Raji (cell line): ENCODE measurements around the gene ZNF518B.

Experiments used
- POLR2A ChIP-seq: IDR thresholded peaks from 2 replicates; pipeline ENCODE4 v1.6.1; 2011; ENCODE audit warnings: low read depth, low read length, control low read depth; ENCODE audit not compliant: insufficient read depth

Gene ZNF518B, protein sequence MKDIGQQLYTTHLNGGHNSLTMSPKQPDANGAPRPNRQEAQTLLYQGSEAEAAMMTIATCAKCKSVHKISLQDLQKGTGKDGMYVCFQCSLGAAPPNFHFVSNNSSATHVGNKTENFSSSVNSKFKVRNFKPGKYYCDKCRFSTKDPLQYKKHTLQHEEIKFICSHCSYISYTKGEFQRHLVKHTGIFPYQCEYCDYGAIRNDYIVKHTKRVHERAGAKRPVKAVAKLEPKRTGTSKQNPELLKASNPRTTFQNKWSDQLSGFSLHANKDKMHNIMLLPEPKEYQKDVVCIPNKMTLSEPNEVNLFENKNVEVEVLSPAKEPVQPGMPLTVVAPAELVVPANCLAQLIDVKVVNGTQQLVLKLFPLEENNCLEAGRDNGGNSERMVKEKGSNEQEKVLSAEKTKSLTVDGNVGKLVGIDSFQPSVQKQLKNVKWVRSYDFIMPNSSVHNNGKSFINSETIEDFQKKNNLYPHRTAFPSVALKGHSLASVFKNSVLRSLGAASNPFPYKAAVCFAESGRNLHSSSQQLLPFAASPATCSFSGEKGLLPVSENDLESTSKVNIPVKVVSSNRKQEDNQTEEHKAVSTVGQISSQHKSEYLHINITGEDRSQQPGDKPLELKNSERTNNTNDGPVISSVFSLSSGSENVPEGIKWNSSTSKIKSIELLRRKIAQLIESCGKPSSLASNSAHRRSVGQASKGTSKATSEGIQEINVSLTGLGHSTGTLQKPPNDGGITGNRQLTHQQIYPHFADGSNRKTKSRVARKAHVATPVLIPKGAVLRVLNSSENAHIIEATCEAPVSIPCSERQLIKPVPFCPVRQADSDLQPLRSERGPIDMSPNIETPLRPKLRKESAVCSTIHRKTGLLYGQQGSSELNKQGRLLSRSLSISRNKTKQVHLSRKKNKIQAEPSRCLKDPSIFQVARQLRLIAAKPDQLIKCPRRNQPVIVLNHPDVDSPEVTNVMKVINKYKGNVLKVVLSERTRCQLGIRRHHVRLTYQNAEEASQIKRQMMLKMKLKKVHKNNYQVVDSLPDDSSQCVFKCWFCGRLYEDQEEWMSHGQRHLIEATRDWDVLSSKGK

DNA sequence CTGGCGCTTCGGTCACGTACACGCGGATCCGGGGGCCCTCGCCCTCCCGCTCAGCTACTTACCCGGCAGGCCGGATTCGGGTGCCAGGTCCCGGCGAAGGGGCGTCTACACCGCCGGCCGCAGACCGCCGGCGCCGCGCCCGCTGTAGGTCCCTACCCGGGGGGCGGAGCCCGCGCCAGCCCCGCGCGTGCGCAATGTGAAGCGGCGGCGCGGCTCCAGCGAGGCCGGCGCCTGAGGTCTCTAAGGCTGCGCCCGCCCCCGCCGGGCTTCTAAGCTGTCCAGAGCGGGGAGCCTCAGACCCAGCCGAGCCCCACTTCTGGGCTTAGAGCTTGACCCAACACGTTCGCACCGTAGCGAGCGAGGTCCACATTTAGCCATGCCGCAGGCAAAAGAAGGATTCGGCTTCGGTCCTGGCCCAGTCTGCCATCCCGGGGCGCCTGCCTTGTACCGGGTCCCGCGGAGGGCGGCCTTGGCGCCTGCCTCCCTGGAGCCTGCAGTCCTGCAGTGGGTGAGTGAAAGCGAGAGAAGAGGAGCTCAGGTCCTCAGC is at the start of gene ZNF518B:
Gene ZNF518B (minus strand): TSS at position 172 of the 547 bp plus-strand sequence. CDS start 11,098 bp downstream, outside the sequence.
- no peak for TF ChIP-seq POLR2A

DNA sequence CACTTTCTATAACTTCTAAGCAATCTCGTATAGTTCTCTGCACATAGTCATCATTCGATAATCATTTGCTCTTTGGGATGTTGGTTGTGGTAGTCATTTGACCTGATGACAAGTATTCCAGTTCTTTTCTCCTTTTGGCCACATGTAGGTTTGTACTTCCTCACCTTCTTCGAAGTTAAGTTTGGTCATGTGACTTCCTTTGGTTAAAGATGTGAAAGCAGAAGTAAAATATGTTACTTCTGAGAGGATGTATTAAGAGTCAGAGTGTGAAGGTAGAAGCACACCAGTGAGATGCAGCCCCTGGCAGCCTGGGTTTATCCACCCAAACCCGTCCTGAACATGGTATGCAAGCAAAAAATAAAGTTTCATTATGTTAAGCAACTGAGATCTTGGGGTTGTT is 48.9 kb upstream of the ZNF518B start:
- no peak for TF ChIP-seq POLR2A

DNA sequence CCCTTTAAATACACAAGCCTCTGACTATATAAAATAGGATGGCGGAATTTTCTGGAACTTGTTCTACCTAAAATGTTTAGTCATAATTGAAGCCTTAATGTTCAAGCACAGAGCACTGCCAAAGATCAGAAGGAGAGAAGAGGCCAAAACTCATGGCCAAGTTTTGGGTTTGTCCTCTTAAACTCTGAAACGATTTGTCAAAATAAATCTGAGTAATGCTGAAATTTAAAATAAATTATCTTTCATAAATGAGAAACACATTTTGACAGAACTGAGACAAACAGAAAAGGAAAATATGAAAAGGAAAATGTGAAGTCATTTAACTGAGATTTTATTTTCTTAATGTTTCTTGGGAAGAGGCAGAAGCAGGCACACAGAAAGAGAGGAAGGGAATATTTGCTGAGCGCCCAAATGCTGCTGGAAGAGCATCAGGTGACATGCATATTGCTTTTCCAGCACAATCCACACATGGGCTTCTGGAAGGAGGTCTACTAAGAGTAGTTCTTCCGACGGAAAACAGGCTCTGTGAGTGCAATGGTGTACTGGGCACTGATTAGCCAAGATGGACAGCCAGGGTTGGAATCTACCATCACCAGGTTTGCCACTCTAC is 47.4 kb upstream of the ZNF518B start:
- TF ChIP-seq POLR2A: no peak

DNA sequence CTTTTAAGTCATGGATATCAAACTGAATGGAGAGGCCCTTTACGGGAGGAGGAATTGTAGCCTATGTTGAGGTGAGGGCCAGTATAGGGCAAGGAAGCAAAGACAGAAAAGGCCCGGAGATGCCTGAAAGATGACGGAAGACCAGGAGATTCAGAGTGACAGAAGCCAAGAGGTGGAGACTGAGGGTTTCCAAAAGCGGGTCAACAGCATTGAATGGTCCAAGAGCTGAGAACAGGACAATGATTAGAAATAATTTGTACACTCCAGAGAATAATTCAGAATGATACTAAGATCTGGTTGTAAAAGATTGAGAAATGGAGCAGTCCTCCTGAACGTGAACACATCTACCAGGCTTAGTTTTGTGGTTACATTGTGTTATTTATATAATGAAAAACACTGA is 45.5 kb upstream of the ZNF518B start:
- TF ChIP-seq POLR2A: no peak

DNA sequence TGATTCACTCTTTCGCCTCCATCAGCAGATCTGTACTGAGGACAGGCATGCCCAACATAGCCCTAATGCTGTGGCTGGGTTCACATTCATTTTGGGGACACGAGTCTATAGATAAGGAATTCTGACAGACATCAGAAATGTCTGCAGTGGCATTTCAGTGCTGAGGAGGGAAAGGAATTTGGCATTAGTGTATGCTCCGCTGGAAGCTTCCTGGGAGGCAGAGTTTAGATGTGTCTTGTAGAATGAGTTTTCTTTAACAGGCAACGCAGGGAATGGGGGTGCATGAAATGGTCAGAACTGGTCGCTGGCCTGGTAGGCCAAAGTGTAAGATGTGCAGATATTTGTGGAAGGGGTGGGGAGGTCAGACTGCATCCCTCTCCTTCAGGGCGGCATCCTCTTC is 43.5 kb upstream of the ZNF518B start:
- no peak for TF ChIP-seq POLR2A

DNA sequence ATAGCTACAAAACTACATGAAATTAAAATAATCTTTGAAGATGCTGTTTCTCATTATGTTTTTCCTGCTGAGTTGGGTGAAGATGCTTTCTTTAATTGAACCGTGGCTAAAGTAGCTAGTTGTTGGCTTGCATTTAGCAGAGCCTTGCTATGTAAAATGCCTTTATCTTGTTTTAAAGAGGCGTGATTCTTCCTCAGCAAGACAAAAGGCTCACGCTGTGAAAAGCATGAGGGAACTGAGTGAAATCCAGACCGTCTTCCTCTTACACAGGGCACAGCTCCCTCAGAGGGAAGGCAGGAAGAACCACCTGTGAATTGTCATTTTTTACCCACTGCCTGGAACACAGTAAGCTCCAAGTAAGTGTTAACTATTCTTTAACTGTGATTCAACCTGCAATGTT is 39.0 kb upstream of the ZNF518B start:
- no peak for TF ChIP-seq POLR2A

DNA sequence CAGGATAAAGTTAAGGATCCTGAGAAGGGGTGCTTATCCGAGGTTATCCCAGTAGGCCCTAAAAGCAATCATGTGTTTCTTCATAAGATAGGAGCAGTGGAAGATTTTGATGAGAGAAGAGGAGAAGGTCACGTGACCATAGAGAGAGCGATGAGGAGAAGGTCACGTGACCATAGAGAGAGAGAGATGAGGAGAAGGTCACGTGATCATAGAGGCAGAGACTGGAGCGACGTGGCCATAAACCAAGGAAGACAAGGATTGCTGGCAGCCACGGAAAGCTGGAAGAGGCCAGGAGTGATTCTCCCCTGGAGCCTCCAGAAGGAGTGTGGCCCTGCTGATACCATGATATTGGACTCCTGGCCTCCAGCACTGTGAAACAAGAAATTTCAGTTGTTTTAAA is 38.4 kb upstream of the ZNF518B start:
- TF ChIP-seq POLR2A: no peak

DNA sequence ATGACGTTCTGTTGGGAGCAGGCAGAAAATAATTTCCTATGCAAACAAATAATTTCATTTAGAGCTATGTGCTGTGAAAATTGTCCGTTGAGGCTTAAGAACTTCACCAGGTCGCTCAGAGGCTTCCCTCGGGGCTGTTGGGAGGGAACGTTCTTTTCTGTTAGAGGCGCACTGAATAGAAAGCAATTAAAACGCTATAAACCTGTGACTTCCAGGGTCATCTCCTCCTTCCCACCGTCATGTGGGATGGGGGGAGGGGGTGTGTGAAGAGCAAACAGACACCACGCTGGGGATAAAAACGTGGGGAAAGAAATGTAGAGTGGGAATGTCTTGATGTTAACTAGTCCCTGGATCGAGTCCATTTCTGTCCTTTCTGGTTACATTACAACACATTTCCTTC is 35.2 kb upstream of the ZNF518B start:
- no peak for TF ChIP-seq POLR2A

DNA sequence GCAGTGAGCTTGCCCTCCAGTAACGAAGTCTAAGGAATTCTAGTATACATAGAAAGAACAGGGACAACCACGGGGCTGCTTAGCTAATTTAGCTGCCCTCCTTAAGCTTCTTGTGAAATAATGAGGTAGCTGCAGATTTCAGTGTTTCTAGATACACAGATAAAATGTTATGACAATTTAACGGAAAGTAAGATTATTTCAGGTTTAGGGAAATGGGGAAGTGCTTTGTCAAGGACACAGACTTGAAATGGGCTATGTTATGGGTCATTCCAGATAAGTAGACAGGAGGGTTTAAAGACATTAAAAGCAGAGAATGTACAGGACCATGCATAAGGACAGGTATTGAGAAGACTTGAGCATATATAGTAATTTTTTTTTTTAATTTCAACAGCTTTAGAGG is 34.2 kb upstream of the ZNF518B start:
- TF ChIP-seq POLR2A: no peak

DNA sequence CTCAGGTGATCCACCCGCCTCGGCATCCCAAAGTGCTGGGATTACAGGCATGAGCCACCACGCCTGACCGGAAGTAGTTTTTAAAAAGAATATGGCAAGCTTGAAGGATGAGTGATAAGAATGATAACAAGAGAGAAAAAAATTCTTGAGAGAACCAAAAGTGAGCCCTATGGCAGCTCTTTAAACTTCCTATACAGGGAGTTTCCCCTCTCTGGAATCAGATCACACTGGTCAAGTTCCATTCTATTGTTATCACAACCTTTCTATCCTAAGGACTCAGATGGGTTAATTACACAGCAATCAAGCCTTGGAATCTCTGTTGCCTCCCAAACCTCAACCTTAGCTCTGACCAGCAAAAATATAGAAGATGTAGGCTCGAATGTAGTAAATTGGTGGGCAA is 33.8 kb upstream of the ZNF518B start:
- no peak for TF ChIP-seq POLR2A

DNA sequence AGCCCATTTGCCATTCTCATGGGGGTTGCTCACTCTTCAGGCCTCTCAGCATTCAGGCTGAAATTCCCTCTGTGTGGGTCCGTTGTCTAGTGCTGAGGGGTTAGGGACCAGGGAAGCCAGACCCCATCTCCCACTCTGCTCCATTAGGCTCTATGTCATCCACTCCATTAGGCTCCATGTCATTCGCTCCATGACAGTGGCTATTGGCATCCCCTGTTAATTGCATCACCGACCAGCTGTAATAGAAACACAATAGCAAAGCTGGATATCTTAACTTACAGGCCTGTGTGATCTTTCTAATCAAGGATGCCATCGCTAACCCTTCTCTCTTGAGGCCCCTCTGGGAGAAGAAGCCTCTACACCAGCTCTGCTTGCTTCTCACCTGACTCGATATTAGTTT is 25.7 kb upstream of the ZNF518B start:
- no peak for TF ChIP-seq POLR2A

DNA sequence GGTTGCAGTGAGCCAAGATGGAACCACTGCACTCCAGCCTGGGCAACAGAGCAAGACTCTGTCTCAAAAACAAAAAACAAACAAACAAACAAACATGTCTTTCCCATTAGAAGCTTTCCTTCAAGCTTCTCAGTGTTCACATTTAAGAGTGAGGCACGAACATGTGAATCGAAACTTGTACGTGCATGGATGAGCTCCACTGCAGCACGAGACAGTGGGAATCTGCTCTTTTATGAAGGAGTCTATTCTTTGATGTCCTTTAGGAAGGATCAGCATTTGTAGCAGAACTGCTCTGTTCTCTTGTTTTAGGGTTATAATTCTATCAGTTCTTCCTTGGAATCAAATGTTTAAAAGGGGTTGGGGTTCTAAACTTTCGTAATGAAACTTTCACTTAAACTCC is 23.4 kb upstream of the ZNF518B start:
- no peak for TF ChIP-seq POLR2A

DNA sequence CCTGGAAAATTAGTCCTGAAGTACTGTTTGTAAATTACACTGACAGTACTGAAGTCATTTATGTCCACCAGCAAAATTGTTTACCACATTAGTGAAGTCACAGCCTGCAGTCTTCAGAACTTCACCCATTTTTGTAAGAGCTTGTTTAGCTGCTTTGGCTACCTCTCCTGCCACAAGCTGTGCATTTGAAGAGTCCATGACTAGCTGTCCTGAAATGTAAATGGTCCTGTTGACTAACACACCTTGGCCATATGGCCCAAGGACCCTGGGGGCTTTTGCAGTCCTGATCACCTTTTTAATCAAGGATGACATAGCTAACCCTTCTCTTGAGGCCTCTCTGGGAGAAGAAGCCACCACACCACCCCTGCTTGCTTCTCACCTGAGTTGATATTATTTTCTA is 21.4 kb upstream of the ZNF518B start:
- TF ChIP-seq POLR2A: no peak

DNA sequence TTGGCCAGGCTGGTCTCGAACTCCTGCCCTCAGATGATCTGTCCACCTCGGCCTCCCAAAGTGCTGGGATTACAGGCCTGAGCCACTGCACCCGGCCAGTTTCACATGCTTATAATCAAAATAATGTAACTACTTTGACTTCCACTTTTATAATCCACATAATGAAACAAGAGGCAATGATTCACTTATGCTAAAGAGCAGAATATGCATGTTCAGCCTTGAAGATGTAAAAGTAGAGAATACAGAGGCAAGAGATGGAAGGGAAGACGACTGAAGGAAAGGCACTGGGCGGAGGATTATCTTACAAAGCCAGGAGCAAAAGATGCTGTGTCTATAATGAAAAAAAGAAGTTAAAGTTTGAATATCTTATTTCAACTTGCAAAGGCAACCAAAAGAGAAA is 13.3 kb upstream of the ZNF518B start:
- TF ChIP-seq POLR2A: no peak

DNA sequence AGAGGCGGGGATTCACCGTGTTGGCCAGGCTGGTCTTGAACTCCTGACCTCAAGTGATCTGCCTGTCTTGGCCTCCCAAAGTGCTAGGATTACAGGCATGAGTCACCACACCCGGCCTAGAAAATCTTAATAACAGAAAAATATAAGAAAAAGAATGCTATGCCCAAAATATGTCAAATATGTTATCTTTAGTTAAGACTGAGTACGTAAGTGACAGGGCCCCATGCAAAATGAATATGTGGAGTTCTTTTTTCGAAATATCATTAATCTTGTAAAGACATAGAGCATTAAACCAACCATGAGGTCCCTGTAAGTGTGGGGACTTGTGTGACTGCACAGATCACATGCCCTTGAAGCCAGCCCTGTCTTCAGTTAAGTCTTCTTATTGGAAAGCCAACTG is 8.9 kb upstream of the ZNF518B start:
- TF ChIP-seq POLR2A: no peak
